Left ventricle myocardium inferior (tissue), 1 donor: Measurements from ENCODE around the gene IFITM1. TPM values are rescaled to one million over a fixed set of nuclear protein-coding genes. Genes with fewer than 3 reads are reported as not detected.
"Not testable (repeated sequence)": the region's sequence is repeated elsewhere in the genome, so short reads cannot be mapped to it uniquely, and the experiment has no call there.

Source experiments
- DNase-seq: peaks from one replicate; pipeline ENCODE4 v3.0.0-alpha.2; 2020
- H3K27ac ChIP-seq: fragments of 200-600 bp; replicated peaks from 2 replicates; pipeline ENCODE4 v1.8.0; 2021
- H3K27me3 ChIP-seq: fragments of 200-600 bp; 2 replicates; pipeline ENCODE4 v1.8.0; 2021; ENCODE audit warnings: low read depth
- H3K36me3 ChIP-seq: fragments of 200-600 bp; 2 replicates; pipeline ENCODE4 v1.8.0; 2021
- H3K4me1 ChIP-seq: fragments of 200-600 bp; 2 replicates; pipeline ENCODE4 v1.8.0; 2021
- H3K4me3 ChIP-seq: fragments of 200-600 bp; 2 replicates; pipeline ENCODE4 v1.8.0; 2021; ENCODE audit warnings: mild to moderate bottlenecking, moderate library complexity
- H3K9me3 ChIP-seq: fragments of 200-600 bp; replicated peaks from 2 replicates; pipeline ENCODE4 v1.8.0; 2021
- CTCF ChIP-seq: fragments of 200-600 bp; IDR thresholded peaks from 2 replicates; pipeline ENCODE4 v1.8.0; 2021; ENCODE audit warnings: antibody characterized with exemption, mild to moderate bottlenecking, borderline replicate concordance
- intact Hi-C: fragments of 100-400 bp; cut with micrococcal nuclease; formaldehyde crosslinking; loops from one replicate; pipeline ENCODE4 v1.11.0; 2022
- total RNA-seq: library from RNA; stranded (reverse); fragmentation: NEBNext Ultra II Directional; extraction: Animal tissue kit (Norgen Biotek cat#: 25700); gene quantifications from one replicate; pipeline ENCODE4 v1.2.1, GENCODE V29; 2021
- donor health status: DM: no; HTN: yes; CAD: no; lungs with severe emphysema.

IFITM1 gene
- total RNA-seq, 1 donor from 2014 or later: 83.5 TPM

- no peaks in the 10 kb centered on the region for H3K36me3 ChIP-seq
- no peak overlapping the region for H3K4me3 ChIP-seq
- no peak overlapping the region for H3K27ac ChIP-seq
- DNase-seq: no peak
- no peaks in the 10 kb centered on the region for H3K9me3 ChIP-seq
- peaks cover 7% of the 10 kb centered on the region for H3K27me3 ChIP-seq
- intact Hi-C loops: no loop called here
- TF ChIP-seq CTCF: no peak
- H3K4me1 ChIP-seq: peaks cover 33% of the 10 kb centered on the region
Observed at GRCh38 chr11:329886-330253, 16.0 kb downstream of the IFITM1 start.

- no peaks in the 10 kb centered on the region for H3K9me3 ChIP-seq
- peaks cover 7% of the 10 kb centered on the region for H3K27me3 ChIP-seq
- peaks cover 35% of the 10 kb centered on the region for H3K4me1 ChIP-seq
- no peak overlapping the region for H3K27ac ChIP-seq
- no peak for TF ChIP-seq CTCF
- DNase-seq: no peak
- no peaks in the 10 kb centered on the region for H3K36me3 ChIP-seq
- no peak overlapping the region for H3K4me3 ChIP-seq
- intact Hi-C loops: no loop called here
Observed at GRCh38 chr11:330307-330693, 16.5 kb downstream of the IFITM1 start.

GRCh38 chr11:330694-331357 lies 17.0 kb downstream of the IFITM1 start:
- no peaks in the 10 kb centered on the region for H3K9me3 ChIP-seq
- peaks cover 7% of the 10 kb centered on the region for H3K27me3 ChIP-seq
- H3K27ac ChIP-seq: no peak overlapping the region
- peaks cover 35% of the 10 kb centered on the region for H3K4me1 ChIP-seq
- intact Hi-C loops: no loop called here
- no peak overlapping the region for H3K4me3 ChIP-seq
- no peak for DNase-seq
- no peak for TF ChIP-seq CTCF
- no peaks in the 10 kb centered on the region for H3K36me3 ChIP-seq

GRCh38 chr11:331358-332060 lies 17.7 kb downstream of the IFITM1 start:
- H3K27me3 ChIP-seq: peaks cover 7% of the 10 kb centered on the region
- intact Hi-C loops: no loop called here
- peaks cover 35% of the 10 kb centered on the region for H3K4me1 ChIP-seq
- H3K4me3 ChIP-seq: no peak overlapping the region
- no peaks in the 10 kb centered on the region for H3K36me3 ChIP-seq
- H3K9me3 ChIP-seq: no peaks in the 10 kb centered on the region
- DNase-seq: no peak
- H3K27ac ChIP-seq: no peak overlapping the region
- TF ChIP-seq CTCF: no peak

GRCh38 chr11:332651-333480 lies 19.0 kb downstream of the IFITM1 start:
- Histone ChIP-seq H3K9me3 (no peaks in the 10 kb centered on the region), H3K4me3 (no peak overlapping the region), H3K27ac (no peak overlapping the region), H3K36me3 (no peaks in the 10 kb centered on the region), H3K4me1 (peaks cover 29% of the 10 kb centered on the region), H3K27me3 (no peaks in the 10 kb centered on the region)
- DNase-seq: no peak
- TF ChIP-seq CTCF: no peak
- intact Hi-C loops: no loop called here

GRCh38 chr11:333616-334263 lies 19.9 kb downstream of the IFITM1 start:
- not testable (repeated sequence) for H3K27me3 ChIP-seq, DNase-seq
- H3K27ac ChIP-seq: peak overlapping the region; percentile 84

More at GRCh38 chr11:333616-334263, 19.9 kb downstream of the IFITM1 start:
- H3K4me1 ChIP-seq: peaks cover 24% of the 10 kb centered on the region
- H3K36me3 ChIP-seq, H3K4me3 ChIP-seq, H3K9me3 ChIP-seq, intact Hi-C loops: not testable (repeated sequence)
